LNCaP clone FGC (cell line): Measurements from ENCODE around the gene GRIP1.

Experiments
- DNase-seq: peaks from one replicate; pipeline ENCODE4 v3.0.0-alpha.2; 2011; ENCODE audit warnings: low read depth
- H3K4me3 ChIP-seq: 2 replicates; pipeline ENCODE4 v1.5.1; 2011; ENCODE audit warnings: mild to moderate bottlenecking, low read depth, low read length, control low read depth
- CTCF ChIP-seq: IDR thresholded peaks from 2 replicates; pipeline ENCODE4 v1.5.1; 2012; ENCODE audit warnings: mild to moderate bottlenecking; ENCODE audit not compliant: control insufficient read depth, insufficient read depth; ENCODE audit errors: extremely low read depth

The GRIP1 gene

GRCh38 chr12:66302827-66303169 is 376.1 kb downstream of the GRIP1 start:
- H3K4me3 ChIP-seq, result peak overlapping the region; percentile 82
- no peak for TF ChIP-seq CTCF
- DNase-seq, result no peak

DNA sequence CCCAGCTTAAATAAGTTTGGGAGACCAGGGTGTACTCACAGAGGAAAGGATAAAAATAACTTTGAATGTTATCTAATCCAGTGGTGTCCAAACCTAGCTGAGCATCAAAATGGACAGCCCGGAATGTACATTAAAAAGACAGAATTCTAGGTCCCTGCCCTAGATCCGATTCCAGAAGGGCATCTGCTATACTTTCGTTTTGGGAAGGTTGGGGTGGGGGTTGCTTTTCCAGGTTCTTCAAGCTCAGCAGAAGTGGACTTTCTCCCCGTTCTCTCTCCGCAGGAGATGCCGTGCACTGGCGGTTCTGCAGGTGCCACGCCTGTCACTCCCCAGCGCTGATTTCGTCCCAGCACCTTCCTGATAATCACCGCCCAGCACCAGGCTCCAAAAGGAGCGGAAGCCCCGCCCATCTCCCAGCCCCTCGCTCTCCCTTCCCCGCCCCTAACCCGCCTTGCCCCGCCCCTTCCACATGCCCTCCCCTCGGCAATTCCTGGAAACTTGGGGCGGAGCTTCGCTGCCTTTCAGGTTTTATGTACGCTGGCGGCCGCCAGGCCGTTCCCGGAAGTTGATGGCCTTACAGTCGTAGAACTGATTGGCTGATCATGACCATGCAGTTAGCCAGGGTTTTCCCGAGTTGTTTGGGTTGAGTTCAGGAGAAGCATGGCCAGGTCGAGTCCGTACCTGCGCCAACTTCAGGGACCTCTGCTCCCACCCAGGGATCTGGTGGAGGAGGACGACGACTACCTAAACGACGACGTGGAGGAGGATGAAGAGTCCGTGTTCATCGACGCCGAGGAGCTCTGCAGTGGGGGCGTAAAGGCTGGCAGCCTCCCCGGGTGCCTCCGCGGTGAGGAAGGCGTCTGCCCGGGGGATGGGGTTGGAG is 376.7 kb downstream of the GRIP1 start, which contains the start of gene HELB:
Gene HELB (plus strand): TSS at position 550 of the 883 bp plus-strand sequence. CDS start 111 bp downstream, at position 661.
- peak within 1 kb of the TSS; percentile 82 for H3K4me3 ChIP-seq
- peak; percentile 93 for DNase-seq
- no peak for TF ChIP-seq CTCF

DNA sequence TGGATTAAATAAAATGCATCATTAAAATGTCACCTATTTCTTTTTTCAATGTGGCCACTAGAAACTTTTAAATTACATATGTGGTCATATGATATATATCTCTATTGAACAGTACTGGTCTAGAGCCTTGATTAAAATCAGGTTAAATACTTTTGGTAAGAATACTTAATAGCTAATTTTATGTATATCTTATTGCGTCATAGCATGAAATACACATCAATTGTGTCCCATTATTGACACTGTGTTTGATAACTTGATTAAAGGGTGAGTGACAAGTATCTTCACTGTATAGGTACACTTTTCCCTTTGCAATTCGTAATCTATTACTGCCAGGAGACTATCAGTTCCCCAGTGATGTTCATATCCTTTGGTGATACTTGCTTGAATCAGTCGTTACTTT is 381.0 kb downstream of the GRIP1 start:
- TF ChIP-seq CTCF, result no peak
- DNase-seq, result no peak
- no peak overlapping the region for H3K4me3 ChIP-seq
